ENCODE data around the gene LAG3. TPM values are rescaled to one million over a fixed set of nuclear protein-coding genes. Genes with fewer than 3 reads are reported as not detected.

The LAG3 gene
- total RNA-seq, 4 donors from 2014 or later: 0.68 to 1.4 TPM; not detected in 2

DNA sequence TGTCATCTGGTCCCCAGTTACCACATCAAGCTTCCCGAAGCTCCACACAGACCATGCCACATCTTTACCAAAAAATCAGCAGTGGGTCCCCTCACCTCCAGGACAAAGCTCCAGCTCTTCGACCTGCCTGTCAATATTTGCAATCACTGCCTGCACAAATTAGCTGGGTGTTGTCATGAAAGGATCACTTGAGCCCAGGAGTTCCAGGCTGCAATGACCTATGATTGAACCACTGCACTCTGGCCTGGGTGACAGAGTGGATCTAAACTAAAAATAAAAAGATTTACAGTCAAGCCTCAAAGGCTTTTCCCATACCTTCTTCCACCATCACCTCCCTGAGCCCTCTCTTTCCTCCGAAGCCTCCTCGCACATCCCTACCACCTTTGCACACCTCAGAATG is 24.3 kb downstream of the LAG3 start:
- in situ Hi-C loops (cut with MboI; ENCODE audit: low pct_ligation_motif_present in 1 of 4, low pct_unique_long_range_greater_than_20kb in 1 of 4, low sequenced_read_pairs in 3 of 4): no loop called here
- no peaks in the 10 kb centered on the region for H3K36me3 ChIP-seq
- H3K4me1 ChIP-seq: peaks cover 0 to 14% (median 3%) of the 10 kb centered on the region in 4 donors
- H3K9me3 ChIP-seq: no peaks in the 10 kb centered on the region
- no peak overlapping the region for H3K27ac ChIP-seq
- no peaks in the 10 kb centered on the region for H3K27me3 ChIP-seq
- DNase-seq: no peak
- intact Hi-C loops (cut with DNase I; ENCODE audit: low total_unique reads): no loop called here
- H3K4me3 ChIP-seq: no peak overlapping the region
- 85% methylated on average over 4 of the region's 4 CpGs; no CpG with 5 or more reads in 1 of the 2 donors for WGBS, 2 donors (ENCODE audit: low coverage in 1 of 2)
- TF ChIP-seq POLR2AphosphoS5 (IDR thresholded peaks at IDR 0.05) (no peak), EP300 (IDR thresholded peaks at IDR 0.05; ENCODE audit: low read depth) (no peak), POLR2A (IDR thresholded peaks at IDR 0.05) (no peak)
- TF ChIP-seq, protein P1, sequence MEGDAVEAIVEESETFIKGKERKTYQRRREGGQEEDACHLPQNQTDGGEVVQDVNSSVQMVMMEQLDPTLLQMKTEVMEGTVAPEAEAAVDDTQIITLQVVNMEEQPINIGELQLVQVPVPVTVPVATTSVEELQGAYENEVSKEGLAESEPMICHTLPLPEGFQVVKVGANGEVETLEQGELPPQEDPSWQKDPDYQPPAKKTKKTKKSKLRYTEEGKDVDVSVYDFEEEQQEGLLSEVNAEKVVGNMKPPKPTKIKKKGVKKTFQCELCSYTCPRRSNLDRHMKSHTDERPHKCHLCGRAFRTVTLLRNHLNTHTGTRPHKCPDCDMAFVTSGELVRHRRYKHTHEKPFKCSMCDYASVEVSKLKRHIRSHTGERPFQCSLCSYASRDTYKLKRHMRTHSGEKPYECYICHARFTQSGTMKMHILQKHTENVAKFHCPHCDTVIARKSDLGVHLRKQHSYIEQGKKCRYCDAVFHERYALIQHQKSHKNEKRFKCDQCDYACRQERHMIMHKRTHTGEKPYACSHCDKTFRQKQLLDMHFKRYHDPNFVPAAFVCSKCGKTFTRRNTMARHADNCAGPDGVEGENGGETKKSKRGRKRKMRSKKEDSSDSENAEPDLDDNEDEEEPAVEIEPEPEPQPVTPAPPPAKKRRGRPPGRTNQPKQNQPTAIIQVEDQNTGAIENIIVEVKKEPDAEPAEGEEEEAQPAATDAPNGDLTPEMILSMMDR (IDR thresholded peaks at IDR 0.05): no peak

DNA sequence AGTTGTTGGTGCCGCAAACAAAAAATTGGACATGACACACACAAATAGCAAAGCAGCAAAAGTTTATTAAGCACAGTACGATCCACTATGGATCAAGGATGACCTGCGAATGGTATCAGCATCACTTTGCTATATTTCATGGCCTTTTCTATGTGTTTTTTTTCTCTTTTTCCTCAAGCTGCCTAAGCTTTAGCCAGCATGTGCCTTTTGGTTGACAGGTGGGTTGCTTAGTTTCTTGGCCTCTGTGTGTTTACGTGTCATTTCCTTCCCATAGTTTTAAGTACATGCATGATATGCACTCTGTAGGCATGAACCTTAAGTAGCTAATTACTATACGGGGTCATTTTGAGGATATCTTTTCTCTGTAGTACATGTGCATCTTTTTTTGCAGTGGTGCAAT is 26.8 kb downstream of the LAG3 start:
- DNase-seq: no peak
- in situ Hi-C loops (cut with MboI; ENCODE audit: low pct_ligation_motif_present in 1 of 4, low pct_unique_long_range_greater_than_20kb in 1 of 4, low sequenced_read_pairs in 3 of 4) (no loop called here), intact Hi-C loops (cut with DNase I; ENCODE audit: low total_unique reads) (no loop called here)
- Histone ChIP-seq H3K4me3 (no peak overlapping the region), H3K9me3 (no peaks in the 10 kb centered on the region), H3K27me3 (no peaks in the 10 kb centered on the region), H3K36me3 (no peaks in the 10 kb centered on the region), H3K27ac (no peak overlapping the region), H3K4me1 (no peaks in the 10 kb centered on the region)
- TF ChIP-seq, protein P1 (IDR thresholded peaks at IDR 0.05): no peak
- no peak for TF ChIP-seq EP300 (IDR thresholded peaks at IDR 0.05; ENCODE audit: low read depth)
- no peak for TF ChIP-seq POLR2A (IDR thresholded peaks at IDR 0.05)
- no peak for TF ChIP-seq POLR2AphosphoS5 (IDR thresholded peaks at IDR 0.05)
- 81 to 88% methylated on average over 5 of the region's 5 CpGs for WGBS, 2 donors (ENCODE audit: low coverage in 1 of 2)

DNA sequence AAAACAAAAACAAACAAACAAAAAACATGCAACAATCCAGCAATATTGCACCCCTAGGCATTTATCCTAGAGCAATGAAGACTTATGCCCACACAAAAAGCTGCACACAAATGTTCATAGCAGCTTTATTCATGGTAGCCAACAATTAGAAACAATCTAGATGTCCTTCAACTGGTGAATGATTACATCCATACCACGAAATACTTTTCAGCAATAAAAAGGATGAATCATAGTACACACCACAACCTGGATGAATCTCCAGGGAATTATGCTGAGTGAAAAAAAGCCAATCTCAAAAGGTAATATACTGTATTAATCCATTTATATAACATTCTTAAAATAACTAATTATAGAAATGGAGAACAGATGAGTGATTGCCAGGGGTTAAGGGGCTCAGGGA is 34.9 kb downstream of the LAG3 start:
- in situ Hi-C loops (cut with MboI; ENCODE audit: low pct_ligation_motif_present in 1 of 4, low pct_unique_long_range_greater_than_20kb in 1 of 4, low sequenced_read_pairs in 3 of 4) (no loop called here), intact Hi-C loops (cut with DNase I; ENCODE audit: low total_unique reads) (no loop called here)
- Histone ChIP-seq H3K9me3 (no peaks in the 10 kb centered on the region), H3K27ac (no peak overlapping the region), H3K4me3 (no peak overlapping the region), H3K36me3 (no peaks in the 10 kb centered on the region), H3K27me3 (no peaks in the 10 kb centered on the region), H3K4me1 (no peaks in the 10 kb centered on the region)
- no peak for DNase-seq
- TF ChIP-seq, protein P1 (IDR thresholded peaks at IDR 0.05): no peak
- TF ChIP-seq POLR2A (IDR thresholded peaks at IDR 0.05) (no peak), POLR2AphosphoS5 (IDR thresholded peaks at IDR 0.05) (no peak), EP300 (IDR thresholded peaks at IDR 0.05; ENCODE audit: low read depth) (no peak)
- WGBS, 2 donors (ENCODE audit: low coverage in 1 of 2): 37 to 62% methylated on average over 1 of the region's 1 CpG

DNA sequence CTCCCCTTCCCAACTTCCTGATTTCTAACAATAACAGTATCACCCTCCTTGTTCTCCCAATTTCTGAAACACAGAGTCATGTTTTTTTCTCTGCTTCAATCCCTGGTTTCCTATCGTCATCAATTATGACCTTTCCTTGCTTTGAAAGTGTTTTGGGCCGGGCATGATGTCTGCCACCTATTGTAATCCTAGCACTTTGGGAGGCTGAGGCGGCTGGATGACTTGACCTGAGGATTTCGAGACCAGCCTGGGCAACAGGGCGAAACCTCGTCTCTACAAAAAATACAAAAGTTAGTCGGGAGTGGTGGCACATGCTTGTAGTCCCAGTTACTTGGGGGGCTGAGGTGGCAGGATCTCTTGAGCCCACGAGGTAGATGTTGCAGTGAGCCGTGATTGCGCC is 36.7 kb downstream of the LAG3 start:
- intact Hi-C loops (cut with DNase I; ENCODE audit: low total_unique reads) (no loop called here), in situ Hi-C loops (cut with MboI; ENCODE audit: low pct_ligation_motif_present in 1 of 4, low pct_unique_long_range_greater_than_20kb in 1 of 4, low sequenced_read_pairs in 3 of 4) (no loop called here)
- no peak for TF ChIP-seq POLR2A (IDR thresholded peaks at IDR 0.05)
- TF ChIP-seq POLR2AphosphoS5 (IDR thresholded peaks at IDR 0.05): no peak
- TF ChIP-seq, protein P1 (IDR thresholded peaks at IDR 0.05): no peak
- TF ChIP-seq EP300 (IDR thresholded peaks at IDR 0.05; ENCODE audit: low read depth): no peak
- WGBS, 2 donors (ENCODE audit: low coverage in 1 of 2): 77 to 80% methylated on average over 2 to 10 of the region's 10 CpGs
- H3K9me3 ChIP-seq: no peaks in the 10 kb centered on the region
- DNase-seq: no peak
- H3K4me1 ChIP-seq: no peaks in the 10 kb centered on the region
- H3K27ac ChIP-seq: no peak overlapping the region
- H3K36me3 ChIP-seq: no peaks in the 10 kb centered on the region
- no peak overlapping the region for H3K4me3 ChIP-seq
- no peaks in the 10 kb centered on the region for H3K27me3 ChIP-seq
